Middle frontal gyrus (tissue), 1 donor: ENCODE results near the gene OGDHL.
A peak's percentile ranks its signal among the peaks of the same experiment; 100 is the strongest.
"Not testable (repeated sequence)": the region's sequence is repeated elsewhere in the genome, so short reads cannot be mapped to it uniquely, and the experiment has no call there.

ENCODE experiments used
- DNase-seq: peaks from one replicate; pipeline ENCODE4 v3.0.0-alpha.2; 2015; ENCODE audit warnings: low spot score; ENCODE audit errors: extremely low spot score

OGDHL gene

DNA sequence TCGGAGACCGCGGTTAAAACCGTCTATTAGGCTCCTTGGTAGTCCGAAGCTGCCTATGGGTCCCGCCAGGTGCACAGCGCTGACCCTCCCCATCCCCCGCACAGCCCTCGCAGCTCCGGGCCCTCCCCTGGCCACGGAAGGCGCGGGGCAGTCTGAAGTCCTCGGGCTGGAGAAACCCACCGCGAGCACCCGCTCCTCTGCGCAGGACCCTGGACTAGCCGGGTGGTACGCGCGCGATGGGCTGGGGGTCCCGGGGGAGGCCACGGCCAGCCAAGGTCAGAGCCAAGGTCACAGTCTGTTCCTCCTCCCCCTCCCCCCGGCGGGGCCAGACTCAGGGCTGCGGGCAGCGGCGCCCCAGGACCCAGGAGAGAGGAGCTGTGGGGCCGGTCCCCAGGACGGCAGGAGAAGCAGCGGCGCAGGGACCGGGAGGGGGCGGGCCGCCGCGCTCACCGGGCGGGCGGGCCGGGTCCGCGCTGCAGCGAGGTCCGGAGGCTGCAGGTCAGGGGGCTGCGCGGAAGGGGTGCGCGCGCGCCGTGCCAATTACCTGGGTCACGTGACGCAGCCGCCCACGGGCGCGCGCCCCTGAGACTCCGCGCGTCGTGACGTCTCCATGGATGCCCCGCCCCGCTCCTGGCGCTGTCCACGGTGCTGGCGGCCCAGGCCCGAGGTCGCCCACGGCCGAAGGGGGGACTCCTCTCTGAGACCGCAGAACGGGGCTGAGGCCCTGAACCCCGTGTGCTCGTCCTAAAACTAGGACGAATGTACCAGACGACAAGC lies at the start of gene OGDHL:
OGDHL (minus strand) TSS at position 535 of the 777 bp plus-strand sequence. CDS start 3,731 bp downstream, outside the sequence.
- peak; percentile 40 for DNase-seq

DNA sequence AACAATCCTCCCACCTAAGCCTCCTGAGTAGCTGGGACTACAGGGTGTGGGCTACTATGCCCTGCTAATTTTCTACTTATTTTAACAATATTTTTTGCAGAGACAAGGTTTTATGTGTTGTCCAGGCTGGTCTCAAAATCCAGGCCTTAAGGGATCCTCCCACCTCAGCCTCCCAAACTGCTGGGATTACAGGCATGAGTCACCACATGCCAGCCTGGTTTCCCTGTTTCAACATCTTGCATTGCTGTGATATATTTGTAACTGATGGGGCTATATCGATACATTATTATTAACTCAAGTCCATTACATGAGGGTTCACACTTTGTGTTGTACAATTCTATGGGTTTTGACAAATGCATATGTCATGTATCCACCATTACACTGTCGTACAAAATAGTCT lies 41.9 kb upstream of the OGDHL start:
- no peak for DNase-seq

GRCh38 chr10:49798275-49798674 lies 36.2 kb upstream of the OGDHL start:
- DNase-seq = no peak

DNA sequence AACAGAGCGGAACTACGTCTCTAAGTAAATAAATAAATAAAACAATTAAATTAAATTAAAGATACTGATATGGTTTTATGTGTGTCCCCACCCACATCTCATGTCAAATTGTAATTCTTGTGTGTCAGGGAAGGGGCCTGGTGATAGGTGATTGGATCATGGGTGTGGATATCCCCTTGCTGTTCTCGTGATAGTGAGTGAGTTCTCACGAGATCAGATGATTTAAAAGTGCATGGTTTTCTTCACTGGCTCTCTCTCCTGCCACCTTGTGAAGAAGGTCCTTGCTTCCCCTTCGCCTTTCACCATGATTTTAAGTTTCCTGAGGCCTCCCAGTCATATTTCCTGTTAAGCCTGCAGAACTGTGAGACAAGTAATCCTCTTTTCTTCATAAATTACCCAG lies 29.0 kb upstream of the OGDHL start:
- DNase-seq = no peak

- no peak for DNase-seq
Measured at GRCh38 chr10:49784681-49785080, 22.6 kb upstream of the OGDHL start.

GRCh38 chr10:49783645-49784044 lies 21.5 kb upstream of the OGDHL start:
- DNase-seq = no peak

DNA sequence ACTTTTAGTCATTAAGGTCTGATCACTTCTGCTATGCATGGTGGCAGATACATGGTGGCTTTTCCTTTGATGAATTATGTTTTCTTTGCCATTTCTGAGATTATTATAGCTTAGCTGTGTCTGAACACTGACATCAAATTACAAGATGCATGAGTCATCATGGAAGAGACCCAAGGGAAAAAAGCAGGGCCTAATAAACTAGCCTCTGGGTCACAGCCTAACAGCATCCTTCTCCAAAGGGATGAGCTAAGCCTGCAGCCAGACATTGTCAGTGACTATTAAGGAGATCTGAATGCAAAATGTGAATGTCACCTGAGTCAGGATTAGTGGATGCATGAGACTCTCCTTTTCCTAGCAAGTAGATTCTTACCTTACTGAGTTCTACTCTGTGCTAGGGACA lies 19.1 kb upstream of the OGDHL start:
- DNase-seq = no peak

DNA sequence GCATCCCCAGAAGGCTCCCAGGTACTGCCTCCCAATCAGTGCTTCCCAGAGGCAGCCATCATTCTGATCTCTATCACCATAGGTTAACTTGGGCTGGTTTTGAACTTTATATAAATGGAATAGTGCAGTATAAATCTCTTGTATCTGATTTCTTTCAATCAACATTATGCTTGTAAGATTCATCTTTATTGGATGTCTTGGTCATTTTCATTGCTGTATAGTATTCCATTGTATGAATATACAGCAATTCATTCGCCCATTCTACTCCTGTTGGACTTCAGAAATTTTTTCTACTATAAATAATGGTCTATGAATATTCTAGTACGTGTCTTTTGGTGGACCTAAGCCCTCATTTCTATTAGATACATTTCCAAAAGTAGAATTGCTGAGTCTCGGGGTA lies 16.1 kb upstream of the OGDHL start:
- DNase-seq = no peak

- no peak for DNase-seq
Measured at GRCh38 chr10:49776851-49777250, 14.7 kb upstream of the OGDHL start.

DNA sequence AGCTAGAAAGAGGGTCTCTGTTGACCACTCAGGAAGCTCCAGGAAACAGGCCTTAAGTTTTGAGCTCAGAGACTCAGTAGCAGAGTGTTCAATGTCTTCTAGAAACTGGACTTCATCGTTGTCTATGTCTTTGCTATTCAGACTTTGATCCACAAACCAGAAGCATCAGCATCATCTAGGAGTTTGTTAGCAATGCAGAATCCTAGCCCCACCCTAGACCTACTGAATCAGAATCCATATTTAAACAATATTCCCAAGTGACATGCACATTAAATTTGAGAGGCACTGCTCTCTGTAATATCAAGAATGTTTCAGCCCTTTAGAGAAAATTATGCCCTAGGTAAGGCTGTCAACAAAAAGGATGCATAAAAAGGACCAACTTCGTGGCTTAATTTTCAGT lies 12.9 kb upstream of the OGDHL start:
- DNase-seq = no peak

DNA sequence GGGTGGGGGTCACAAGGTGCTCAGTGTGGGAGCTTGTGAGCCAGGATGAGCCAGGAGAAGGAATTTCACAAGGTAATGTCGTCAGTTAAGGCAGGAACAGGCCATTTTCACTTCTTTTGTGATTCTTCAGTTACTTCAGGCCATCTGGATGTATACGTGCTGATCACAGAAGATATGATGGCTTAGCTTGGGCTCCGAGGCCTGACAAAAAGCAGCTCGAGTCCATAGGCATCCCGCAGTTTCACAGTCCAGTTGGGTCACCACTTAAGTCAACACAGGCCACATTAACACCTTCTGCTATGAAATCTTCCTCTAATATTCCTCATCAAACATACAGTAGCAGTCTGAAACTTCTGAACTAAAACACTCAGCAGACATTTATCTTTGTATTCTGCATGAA lies 10.8 kb upstream of the OGDHL start:
- DNase-seq = not testable (repeated sequence)

DNA sequence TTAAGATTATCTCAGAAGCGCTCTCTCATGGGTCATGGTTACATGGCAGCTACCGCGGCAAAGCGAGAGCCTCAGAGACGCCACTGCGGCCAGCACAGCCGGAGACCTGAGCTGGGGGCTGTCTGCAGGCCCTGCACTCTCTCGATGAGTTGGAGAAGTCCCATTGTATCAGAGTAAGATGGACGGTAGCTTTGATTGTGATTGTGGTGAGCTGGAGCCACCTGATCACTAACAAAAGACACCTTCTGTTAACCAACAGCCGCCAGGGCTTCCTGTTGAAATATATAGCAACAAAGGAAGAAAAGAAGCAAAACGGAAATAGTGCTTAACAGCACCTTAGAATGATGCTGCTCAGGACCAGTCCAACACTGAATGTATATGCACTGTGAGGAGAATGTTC lies 8.9 kb upstream of the OGDHL start:
- not testable (repeated sequence) for DNase-seq

GRCh38 chr10:49769692-49770091 lies 7.6 kb upstream of the OGDHL start:
- DNase-seq = no peak

DNA sequence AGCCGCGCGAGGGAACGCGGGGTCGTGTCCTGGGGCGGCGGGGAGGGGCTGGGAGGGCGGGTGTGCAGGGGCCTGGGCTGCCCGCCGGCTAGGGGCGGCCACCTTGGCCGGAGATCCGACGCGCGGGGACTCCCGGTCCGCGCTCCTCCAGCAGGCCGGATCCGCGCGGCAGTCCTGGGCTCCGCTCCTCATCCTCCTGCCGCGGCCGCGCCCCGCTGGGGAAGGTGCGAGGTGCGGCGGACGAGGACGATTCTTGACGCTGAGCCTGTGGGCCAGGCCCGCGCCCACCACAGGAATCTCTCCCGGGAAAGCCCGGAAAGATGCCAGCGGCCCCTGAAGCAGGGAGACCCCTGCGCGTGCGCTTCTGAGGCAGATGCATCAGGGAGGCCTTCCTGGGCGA lies 6.6 kb upstream of the OGDHL start:
- no peak for DNase-seq

GRCh38 chr10:49768329-49768728 lies 6.2 kb upstream of the OGDHL start:
- no peak for DNase-seq

GRCh38 chr10:49767752-49768151 lies 5.6 kb upstream of the OGDHL start:
- no peak for DNase-seq

- no peak for DNase-seq
Measured at GRCh38 chr10:49766484-49766883, 4.4 kb upstream of the OGDHL start.

- DNase-seq = no peak
Measured at GRCh38 chr10:49762566-49762877, 399 bp upstream of the OGDHL start.

DNA sequence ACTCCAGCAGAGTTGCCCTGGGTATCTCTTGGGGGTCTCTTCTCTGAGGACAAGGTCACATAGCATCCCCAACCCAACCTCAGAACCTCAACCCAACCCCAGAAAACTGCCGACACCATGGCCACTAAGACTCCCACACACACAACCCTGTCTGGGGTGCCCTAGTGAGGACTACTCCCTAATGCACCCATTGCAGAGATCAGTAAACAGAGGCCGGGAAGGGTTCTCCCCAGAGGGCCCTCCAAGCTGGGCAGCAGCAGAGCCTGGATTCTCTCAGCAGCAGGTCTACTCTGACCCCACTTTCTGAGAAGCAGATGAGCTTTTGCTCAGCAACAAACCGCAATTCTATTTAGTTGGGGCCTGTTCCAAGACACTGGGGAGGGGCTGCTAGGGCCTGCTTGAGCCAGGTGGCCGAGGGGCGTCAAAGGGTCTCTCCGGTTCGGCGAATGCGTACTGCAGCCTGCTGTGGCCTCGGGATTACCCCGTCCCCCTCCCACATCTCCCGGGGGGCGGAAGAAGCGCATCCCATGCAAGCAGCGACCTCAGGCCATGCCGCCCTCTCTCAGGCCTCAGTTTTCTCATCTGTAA lies 828 bp downstream of the OGDHL start:
- DNase-seq = no peak

GRCh38 chr10:49760789-49761188 lies 1.3 kb downstream of the OGDHL start:
- DNase-seq = no peak

DNA sequence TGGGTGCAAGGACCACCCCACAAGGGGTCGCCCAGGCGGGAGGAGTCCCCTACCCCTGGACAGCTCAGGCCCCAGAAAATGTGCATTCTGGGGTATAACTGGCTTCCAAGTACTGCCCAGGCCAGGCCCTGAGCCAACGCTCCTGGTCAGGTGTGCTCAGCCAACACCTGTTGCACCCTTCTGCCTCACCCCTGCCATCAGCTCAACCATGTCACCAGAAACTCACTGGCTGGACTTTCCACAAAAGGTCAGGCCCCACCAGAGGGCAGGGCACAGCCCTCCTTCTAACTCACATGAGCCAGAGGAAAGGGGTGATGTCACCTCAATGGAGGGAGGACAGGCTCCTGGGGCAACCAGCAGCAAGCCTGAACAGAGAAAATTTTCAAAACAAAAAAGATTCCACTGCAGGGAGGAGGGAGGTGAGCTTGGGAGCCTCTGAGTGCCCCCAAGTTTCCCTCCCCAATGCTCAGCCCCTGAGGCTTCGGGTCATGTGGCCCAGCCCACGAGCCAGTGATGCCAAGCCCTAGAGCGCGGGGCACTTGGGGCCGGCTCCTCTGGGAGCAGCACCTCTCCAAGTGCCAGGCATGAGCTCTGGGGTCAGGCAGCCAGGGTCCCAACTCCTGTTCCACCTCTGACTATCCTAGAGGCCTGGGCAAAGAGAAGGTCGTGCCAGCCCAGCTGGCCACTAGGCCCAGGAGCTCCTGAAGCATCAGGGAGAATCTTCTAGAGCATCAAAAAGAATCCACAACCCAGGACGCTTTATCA lies 2.2 kb downstream of the OGDHL start:
- no peak for DNase-seq

DNA sequence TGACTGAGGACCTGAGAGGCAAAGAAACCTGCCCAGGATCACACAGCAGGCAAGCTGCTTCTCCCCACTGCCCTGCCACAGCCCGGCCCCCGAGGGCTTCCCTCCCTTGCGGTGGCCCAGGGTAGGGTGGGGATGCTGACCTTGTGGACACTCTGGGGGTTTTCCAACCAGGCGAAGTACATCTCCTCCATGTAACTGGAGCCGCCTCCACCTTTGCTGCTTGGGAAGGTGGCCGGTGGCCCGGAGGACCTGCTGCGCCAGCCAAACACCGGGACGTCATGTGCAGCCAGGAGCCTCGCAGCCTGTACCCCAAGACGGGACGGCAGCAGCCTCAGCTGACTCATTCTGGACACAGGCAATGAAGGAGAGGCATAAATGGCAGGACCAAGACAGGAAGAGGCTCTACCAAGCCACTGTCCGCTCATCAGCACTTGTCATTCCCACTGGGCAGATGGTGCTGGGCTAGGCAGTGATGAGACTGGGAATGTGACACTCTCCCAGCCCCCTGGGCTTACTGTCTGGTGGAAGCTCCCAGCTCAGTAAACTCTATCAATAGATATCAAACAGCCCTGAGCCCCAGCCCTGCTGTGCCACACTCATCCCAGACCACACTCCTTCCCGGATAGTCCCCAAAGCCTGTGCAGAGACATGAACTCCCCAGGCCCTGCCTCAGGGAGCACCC lies 3.7 kb downstream of the OGDHL start:
- no peak for DNase-seq
